ENCODE results near the gene SEPTIN2.
"Not testable (repeated sequence)": the region's sequence is repeated elsewhere in the genome, so short reads cannot be mapped to it uniquely, and the experiment has no call there.

SEPTIN2 gene

GRCh38 chr2:241286348-241287090, 29.2 kb upstream of the SEPTIN2 start:
- DNase-seq (ENCODE audit: low spot score): no peak

GRCh38 chr2:241288324-241288888, 27.3 kb upstream of the SEPTIN2 start:
- DNase-seq (ENCODE audit: low spot score): no peak

GRCh38 chr2:241289053-241289452, 26.7 kb upstream of the SEPTIN2 start:
- DNase-seq (ENCODE audit: low spot score): no peak

GRCh38 chr2:241289597-241289996, 26.1 kb upstream of the SEPTIN2 start:
- no peak for DNase-seq (ENCODE audit: low spot score)

- DNase-seq (ENCODE audit: low spot score): no peak
Measured at GRCh38 chr2:241291153-241291552, 24.6 kb upstream of the SEPTIN2 start.

GRCh38 chr2:241291977-241292376, 23.7 kb upstream of the SEPTIN2 start:
- DNase-seq (ENCODE audit: low spot score): no peak

- DNase-seq (ENCODE audit: low spot score): not testable (repeated sequence)
Measured at GRCh38 chr2:241293378-241293797, 22.3 kb upstream of the SEPTIN2 start.

GRCh38 chr2:241295326-241296095, 20.2 kb upstream of the SEPTIN2 start:
- DNase-seq (ENCODE audit: low spot score): no peak

- DNase-seq (ENCODE audit: low spot score): no peak
Measured at GRCh38 chr2:241296767-241297166, 19.0 kb upstream of the SEPTIN2 start.

- DNase-seq (ENCODE audit: low spot score): no peak
Measured at GRCh38 chr2:241298673-241299072, 17.1 kb upstream of the SEPTIN2 start.

- DNase-seq (ENCODE audit: low spot score): no peak
Measured at GRCh38 chr2:241300000-241300399, 15.7 kb upstream of the SEPTIN2 start.

- DNase-seq (ENCODE audit: low spot score): no peak
Measured at GRCh38 chr2:241302083-241302482, 13.6 kb upstream of the SEPTIN2 start.

GRCh38 chr2:241302759-241303651, 12.7 kb upstream of the SEPTIN2 start:
- DNase-seq (ENCODE audit: low spot score): no peak

GRCh38 chr2:241304039-241304670, 11.6 kb upstream of the SEPTIN2 start:
- DNase-seq (ENCODE audit: low spot score): no peak

GRCh38 chr2:241307055-241307454, 8.7 kb upstream of the SEPTIN2 start:
- DNase-seq (ENCODE audit: low spot score): no peak

GRCh38 chr2:241308267-241308666, 7.5 kb upstream of the SEPTIN2 start:
- DNase-seq (ENCODE audit: low spot score): no peak

- DNase-seq (ENCODE audit: low spot score): no peak
Measured at GRCh38 chr2:241308832-241309500, 6.8 kb upstream of the SEPTIN2 start.

- no peak for DNase-seq (ENCODE audit: low spot score)
Measured at GRCh38 chr2:241309684-241310117, 6.0 kb upstream of the SEPTIN2 start.

GRCh38 chr2:241310917-241311566, 4.7 kb upstream of the SEPTIN2 start:
- no peak for DNase-seq (ENCODE audit: low spot score)

GRCh38 chr2:241312082-241312481, 3.6 kb upstream of the SEPTIN2 start:
- no peak for DNase-seq (ENCODE audit: low spot score)
